ENCODE results near the gene DSN1.

Gene DSN1

GRCh38 chr20:36773597-36774390 is at the start of gene DSN1:
Gene DSN1 (minus strand): TSS chr20:36773763. CDS start chr20:36771458, 2,305 bp downstream.
- H3K27ac ChIP-seq (ENCODE audit: low read length) = peak within 1 kb of the TSS; percentile 17
- peak within 1 kb of the TSS; percentile 75 for H3K4me3 ChIP-seq (ENCODE audit: low read length)
- H3K9ac ChIP-seq (ENCODE audit: low read length) = peak within 1 kb of the TSS; percentile 71
- no peaks in the 10 kb centered on the region for H3K27me3 ChIP-seq (ENCODE audit: control insufficient read depth, insufficient read depth, low read length)
- H3K4me1 ChIP-seq (ENCODE audit: control insufficient read depth, low read depth, low read length) = peaks cover 4% of the 10 kb centered on the region
- H3K9me3 ChIP-seq (ENCODE audit: control insufficient read depth, low read depth, low read length) = no peaks in the 10 kb centered on the region
- H3K36me3 ChIP-seq (ENCODE audit: control insufficient read depth, low read depth, low read length) = peaks cover 23% of the 10 kb centered on the region

- Histone ChIP-seq H3K4me3 (ENCODE audit: low read length) (no peak overlapping the region), H3K4me1 (ENCODE audit: control insufficient read depth, low read depth, low read length) (peaks cover 14% of the 10 kb centered on the region), H3K9ac (ENCODE audit: low read length) (no peak overlapping the region), H3K27me3 (ENCODE audit: control insufficient read depth, insufficient read depth, low read length) (no peaks in the 10 kb centered on the region), H3K27ac (ENCODE audit: low read length) (no peak overlapping the region), H3K36me3 (ENCODE audit: control insufficient read depth, low read depth, low read length) (peaks cover 7% of the 10 kb centered on the region), H3K9me3 (ENCODE audit: control insufficient read depth, low read depth, low read length) (no peaks in the 10 kb centered on the region)
Observed at GRCh38 chr20:36823121-36823520, 49.6 kb upstream of the DSN1 start.

- no peak overlapping the region for H3K4me3 ChIP-seq (ENCODE audit: low read length)
- H3K27ac ChIP-seq (ENCODE audit: low read length) = no peak overlapping the region
- H3K36me3 ChIP-seq (ENCODE audit: control insufficient read depth, low read depth, low read length) = peaks cover 8% of the 10 kb centered on the region
- no peak overlapping the region for H3K9ac ChIP-seq (ENCODE audit: low read length)
- H3K9me3 ChIP-seq (ENCODE audit: control insufficient read depth, low read depth, low read length) = no peaks in the 10 kb centered on the region
- H3K27me3 ChIP-seq (ENCODE audit: control insufficient read depth, insufficient read depth, low read length) = no peaks in the 10 kb centered on the region
- H3K4me1 ChIP-seq (ENCODE audit: control insufficient read depth, low read depth, low read length) = peaks cover 14% of the 10 kb centered on the region
Observed at GRCh38 chr20:36821964-36822437, 48.4 kb upstream of the DSN1 start.

- Histone ChIP-seq H3K27ac (ENCODE audit: low read length) (no peak overlapping the region), H3K9ac (ENCODE audit: low read length) (no peak overlapping the region), H3K9me3 (ENCODE audit: control insufficient read depth, low read depth, low read length) (no peaks in the 10 kb centered on the region), H3K27me3 (ENCODE audit: control insufficient read depth, insufficient read depth, low read length) (no peaks in the 10 kb centered on the region), H3K4me3 (ENCODE audit: low read length) (no peak overlapping the region), H3K4me1 (ENCODE audit: control insufficient read depth, low read depth, low read length) (peaks cover 14% of the 10 kb centered on the region), H3K36me3 (ENCODE audit: control insufficient read depth, low read depth, low read length) (peaks cover 8% of the 10 kb centered on the region)
Observed at GRCh38 chr20:36820928-36821327, 47.4 kb upstream of the DSN1 start.

- peaks cover 10% of the 10 kb centered on the region for H3K36me3 ChIP-seq (ENCODE audit: control insufficient read depth, low read depth, low read length)
- H3K9ac ChIP-seq (ENCODE audit: low read length) = no peak overlapping the region
- peaks cover 14% of the 10 kb centered on the region for H3K4me1 ChIP-seq (ENCODE audit: control insufficient read depth, low read depth, low read length)
- no peaks in the 10 kb centered on the region for H3K27me3 ChIP-seq (ENCODE audit: control insufficient read depth, insufficient read depth, low read length)
- H3K27ac ChIP-seq (ENCODE audit: low read length) = no peak overlapping the region
- no peaks in the 10 kb centered on the region for H3K9me3 ChIP-seq (ENCODE audit: control insufficient read depth, low read depth, low read length)
- H3K4me3 ChIP-seq (ENCODE audit: low read length) = no peak overlapping the region
Observed at GRCh38 chr20:36820073-36820472, 46.5 kb upstream of the DSN1 start.

- Histone ChIP-seq H3K27ac (ENCODE audit: low read length) (no peak overlapping the region), H3K27me3 (ENCODE audit: control insufficient read depth, insufficient read depth, low read length) (no peaks in the 10 kb centered on the region), H3K36me3 (ENCODE audit: control insufficient read depth, low read depth, low read length) (peaks cover 12% of the 10 kb centered on the region), H3K4me1 (ENCODE audit: control insufficient read depth, low read depth, low read length) (peaks cover 14% of the 10 kb centered on the region), H3K4me3 (ENCODE audit: low read length) (no peak overlapping the region), H3K9me3 (ENCODE audit: control insufficient read depth, low read depth, low read length) (no peaks in the 10 kb centered on the region), H3K9ac (ENCODE audit: low read length) (no peak overlapping the region)
Observed at GRCh38 chr20:36819659-36820058, 46.1 kb upstream of the DSN1 start.

- Histone ChIP-seq H3K27me3 (ENCODE audit: control insufficient read depth, insufficient read depth, low read length) (no peaks in the 10 kb centered on the region), H3K4me3 (ENCODE audit: low read length) (no peak overlapping the region), H3K9me3 (ENCODE audit: control insufficient read depth, low read depth, low read length) (no peaks in the 10 kb centered on the region), H3K4me1 (ENCODE audit: control insufficient read depth, low read depth, low read length) (peaks cover 14% of the 10 kb centered on the region), H3K27ac (ENCODE audit: low read length) (no peak overlapping the region), H3K36me3 (ENCODE audit: control insufficient read depth, low read depth, low read length) (peaks cover 18% of the 10 kb centered on the region), H3K9ac (ENCODE audit: low read length) (no peak overlapping the region)
Observed at GRCh38 chr20:36818861-36819260, 45.3 kb upstream of the DSN1 start.

- H3K36me3 ChIP-seq (ENCODE audit: control insufficient read depth, low read depth, low read length) = peaks cover 20% of the 10 kb centered on the region
- H3K9me3 ChIP-seq (ENCODE audit: control insufficient read depth, low read depth, low read length) = no peaks in the 10 kb centered on the region
- H3K27ac ChIP-seq (ENCODE audit: low read length) = no peak overlapping the region
Observed at GRCh38 chr20:36818185-36818584, 44.6 kb upstream of the DSN1 start.

GRCh38 chr20:36817496-36817895 is 43.9 kb upstream of the DSN1 start:
- Histone ChIP-seq H3K4me1 (ENCODE audit: control insufficient read depth, low read depth, low read length) (peaks cover 14% of the 10 kb centered on the region), H3K9ac (ENCODE audit: low read length) (no peak overlapping the region), H3K36me3 (ENCODE audit: control insufficient read depth, low read depth, low read length) (peaks cover 24% of the 10 kb centered on the region), H3K27ac (ENCODE audit: low read length) (no peak overlapping the region), H3K9me3 (ENCODE audit: control insufficient read depth, low read depth, low read length) (no peaks in the 10 kb centered on the region), H3K27me3 (ENCODE audit: control insufficient read depth, insufficient read depth, low read length) (no peaks in the 10 kb centered on the region), H3K4me3 (ENCODE audit: low read length) (no peak overlapping the region)

More at GRCh38 chr20:36818185-36818584, 44.6 kb upstream of the DSN1 start:
- Histone ChIP-seq H3K4me3 (ENCODE audit: low read length) (no peak overlapping the region), H3K9ac (ENCODE audit: low read length) (no peak overlapping the region), H3K4me1 (ENCODE audit: control insufficient read depth, low read depth, low read length) (peaks cover 14% of the 10 kb centered on the region), H3K27me3 (ENCODE audit: control insufficient read depth, insufficient read depth, low read length) (no peaks in the 10 kb centered on the region)

- H3K36me3 ChIP-seq (ENCODE audit: control insufficient read depth, low read depth, low read length) = peaks cover 26% of the 10 kb centered on the region
- no peaks in the 10 kb centered on the region for H3K27me3 ChIP-seq (ENCODE audit: control insufficient read depth, insufficient read depth, low read length)
- H3K9ac ChIP-seq (ENCODE audit: low read length) = no peak overlapping the region
- no peak overlapping the region for H3K27ac ChIP-seq (ENCODE audit: low read length)
- no peak overlapping the region for H3K4me3 ChIP-seq (ENCODE audit: low read length)
- no peaks in the 10 kb centered on the region for H3K9me3 ChIP-seq (ENCODE audit: control insufficient read depth, low read depth, low read length)
- peaks cover 14% of the 10 kb centered on the region for H3K4me1 ChIP-seq (ENCODE audit: control insufficient read depth, low read depth, low read length)
Observed at GRCh38 chr20:36815454-36816091, 42.0 kb upstream of the DSN1 start.

GRCh38 chr20:36812594-36813463 is 39.3 kb upstream of the DSN1 start:
- Histone ChIP-seq H3K27me3 (ENCODE audit: control insufficient read depth, insufficient read depth, low read length) (no peaks in the 10 kb centered on the region), H3K9ac (ENCODE audit: low read length) (no peak overlapping the region), H3K9me3 (ENCODE audit: control insufficient read depth, low read depth, low read length) (no peaks in the 10 kb centered on the region), H3K36me3 (ENCODE audit: control insufficient read depth, low read depth, low read length) (peaks cover 36% of the 10 kb centered on the region), H3K4me3 (ENCODE audit: low read length) (no peak overlapping the region), H3K27ac (ENCODE audit: low read length) (no peak overlapping the region), H3K4me1 (ENCODE audit: control insufficient read depth, low read depth, low read length) (no peaks in the 10 kb centered on the region)
